AG20443 (cell line): ENCODE measurements around the gene DDX46.
"Not testable (repeated sequence)": the region's sequence is repeated elsewhere in the genome, so short reads cannot be mapped to it uniquely, and the experiment has no call there.

Source experiments
- DNase-seq: peaks from one replicate; pipeline ENCODE4 v3.0.0; 2012; ENCODE audit warnings: low spot score, mixed read lengths

The DDX46 gene

DNA sequence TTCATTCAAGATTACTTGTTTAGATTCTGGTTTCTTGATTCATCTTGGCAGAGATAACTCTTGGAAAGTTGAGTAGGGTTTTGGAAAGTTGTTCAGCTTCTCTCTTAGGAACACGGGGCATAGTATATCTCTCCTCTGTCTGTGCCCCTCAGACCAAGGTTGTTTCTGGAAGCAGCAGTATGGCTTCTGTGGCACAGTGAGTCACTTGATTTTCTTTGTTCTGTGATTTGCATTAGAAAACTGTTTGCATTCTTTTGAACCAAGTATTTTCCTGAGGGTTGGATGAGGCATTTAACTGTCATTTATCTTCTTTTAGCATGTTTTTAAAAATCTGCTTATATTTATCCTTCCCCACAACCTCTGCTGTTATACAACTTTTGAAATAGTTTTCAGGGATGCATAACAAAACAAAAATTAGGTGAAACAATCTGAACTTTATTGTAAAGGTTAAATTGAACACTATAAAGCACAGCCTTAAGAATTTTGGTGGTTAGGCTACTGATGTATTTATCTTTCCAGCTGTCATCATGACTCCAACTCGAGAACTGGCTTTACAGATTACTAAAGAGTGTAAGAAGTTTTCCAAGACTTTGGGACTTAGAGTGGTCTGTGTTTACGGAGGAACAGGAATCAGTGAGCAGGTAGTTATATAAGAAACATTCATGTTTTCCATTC lies 26.5 kb downstream of the DDX46 start:
- peak; percentile 40 for DNase-seq

DNA sequence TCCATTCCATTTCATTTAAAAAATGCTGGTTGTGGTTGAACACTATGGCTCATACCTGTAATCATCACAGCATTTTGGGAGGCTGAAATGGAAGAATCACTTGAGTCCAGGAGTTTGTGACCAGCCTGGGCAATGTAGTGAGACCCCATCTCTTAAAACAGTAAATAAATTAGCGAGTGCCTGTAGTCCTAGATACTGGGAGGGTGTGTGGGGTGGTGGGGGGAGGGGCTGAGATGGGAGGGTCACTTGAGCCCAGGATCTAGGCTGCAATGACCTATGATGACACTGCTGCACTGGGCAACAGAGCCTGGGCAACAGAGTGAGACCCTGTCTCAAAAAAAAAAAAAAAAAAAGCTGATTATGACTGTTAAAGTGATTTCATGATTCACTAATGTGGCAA lies 29.1 kb downstream of the DDX46 start:
- no peak for DNase-seq

DNA sequence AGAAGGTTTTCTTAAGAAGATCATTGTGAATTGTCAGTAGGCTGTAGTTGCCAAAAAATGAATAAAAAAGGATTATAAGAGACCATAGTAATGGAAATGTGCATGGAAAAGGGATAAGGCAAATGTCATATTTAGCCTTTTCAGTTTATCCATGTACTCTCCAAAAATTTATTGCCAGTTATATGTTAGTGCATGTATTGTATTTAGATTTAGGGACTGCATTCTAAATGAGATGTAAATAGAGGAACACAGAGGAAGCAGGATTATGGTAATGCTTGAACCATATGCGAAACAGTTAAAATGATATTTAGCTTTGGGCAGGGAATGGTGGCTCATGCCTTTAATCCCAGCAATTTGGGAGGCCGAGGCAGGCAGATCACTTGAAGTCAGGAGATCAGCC lies 33.0 kb downstream of the DDX46 start:
- no peak for DNase-seq

DNA sequence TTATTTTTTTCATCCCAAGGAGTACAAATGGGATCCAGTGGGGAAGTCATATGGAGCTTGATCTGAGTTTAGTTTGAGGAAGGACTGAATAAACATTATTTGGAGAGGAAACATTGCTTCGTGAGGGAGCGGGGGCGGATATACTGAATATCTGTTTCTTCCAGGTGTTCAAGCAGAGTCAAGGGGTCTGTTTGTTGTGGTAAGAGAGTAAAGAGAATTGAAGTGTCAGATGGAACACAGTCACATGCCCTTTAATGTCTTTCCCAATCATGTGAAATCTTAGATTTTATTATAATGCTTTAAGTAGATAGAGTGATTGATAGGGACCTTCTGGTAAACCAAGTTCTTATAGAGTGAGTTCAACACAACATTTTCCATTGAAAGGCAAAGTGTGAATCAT lies 33.7 kb downstream of the DDX46 start:
- DNase-seq, result no peak

DNA sequence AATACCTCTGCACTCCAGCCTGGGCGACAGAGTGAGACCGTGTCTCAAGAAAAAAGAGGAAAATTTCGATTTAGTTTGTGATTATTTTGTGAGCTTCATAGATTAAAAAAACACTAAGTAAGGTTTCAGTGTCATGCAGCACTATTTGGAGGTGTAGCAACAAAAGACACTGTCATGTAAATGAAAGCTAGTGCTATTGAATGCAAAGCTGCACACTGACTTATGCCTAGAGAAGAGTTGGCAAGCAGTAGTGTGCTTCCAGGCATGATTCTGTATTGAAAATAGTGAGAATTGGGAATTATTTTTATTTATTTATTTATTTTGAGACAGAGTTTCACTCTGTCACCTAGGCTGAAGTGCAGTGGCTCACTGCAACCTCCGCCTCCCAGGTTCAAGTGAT lies 34.5 kb downstream of the DDX46 start:
- DNase-seq, result no peak

DNA sequence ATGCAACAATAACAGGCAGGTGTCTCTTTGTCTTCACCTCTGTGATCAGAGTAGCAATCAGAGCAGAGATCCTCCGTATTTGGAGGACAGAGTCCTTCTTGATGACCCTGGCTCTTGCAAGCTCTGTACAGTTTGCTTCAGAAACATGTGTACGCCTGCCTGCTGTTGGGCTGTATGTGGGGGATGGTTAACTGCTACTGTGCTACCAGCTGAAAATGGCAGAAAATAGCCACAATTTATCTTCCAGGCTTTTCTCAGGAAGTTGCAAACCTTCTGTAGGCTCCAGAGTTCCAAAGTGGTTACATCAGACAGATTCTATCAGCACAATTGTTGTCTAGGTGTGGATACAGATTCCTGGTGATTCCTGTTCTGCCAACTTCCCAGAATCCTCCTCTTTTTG lies 35.5 kb downstream of the DDX46 start:
- no peak for DNase-seq

DNA sequence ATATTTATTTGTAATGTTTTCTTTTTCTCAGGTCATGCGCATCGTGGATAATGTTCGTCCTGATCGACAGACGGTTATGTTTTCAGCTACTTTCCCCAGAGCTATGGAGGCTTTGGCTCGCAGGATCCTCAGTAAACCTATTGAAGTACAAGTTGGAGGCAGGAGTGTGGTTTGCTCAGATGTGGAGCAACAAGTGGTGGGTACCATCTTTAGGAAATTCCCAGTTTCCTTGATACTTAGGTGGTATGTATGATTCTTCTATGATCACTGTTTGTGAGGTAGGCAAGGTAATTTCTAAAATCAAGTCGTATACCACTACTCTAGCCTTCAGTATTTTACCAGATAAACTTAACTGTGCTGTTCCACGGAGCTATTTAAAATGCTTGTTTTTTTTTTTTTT lies 36.2 kb downstream of the DDX46 start:
- DNase-seq, result no peak

DNA sequence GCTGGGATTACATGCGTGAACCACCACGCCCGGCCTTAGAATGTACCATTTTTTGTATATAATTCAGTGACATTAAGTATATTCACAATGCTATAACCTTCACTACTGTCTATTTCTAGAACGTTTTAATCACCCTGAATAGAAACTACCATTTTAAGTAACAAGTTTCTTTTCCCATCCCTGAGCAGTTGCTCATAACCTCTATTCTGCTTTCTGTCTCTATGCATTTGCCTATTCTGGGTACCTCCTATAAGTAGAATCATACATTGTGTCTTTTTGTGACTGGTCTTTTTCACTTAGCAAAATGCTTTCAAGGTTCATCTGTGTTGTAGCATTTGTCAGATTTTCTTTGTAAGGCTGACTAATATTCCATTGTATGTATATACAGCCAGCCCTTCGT lies 39.9 kb downstream of the DDX46 start:
- no peak for DNase-seq

DNA sequence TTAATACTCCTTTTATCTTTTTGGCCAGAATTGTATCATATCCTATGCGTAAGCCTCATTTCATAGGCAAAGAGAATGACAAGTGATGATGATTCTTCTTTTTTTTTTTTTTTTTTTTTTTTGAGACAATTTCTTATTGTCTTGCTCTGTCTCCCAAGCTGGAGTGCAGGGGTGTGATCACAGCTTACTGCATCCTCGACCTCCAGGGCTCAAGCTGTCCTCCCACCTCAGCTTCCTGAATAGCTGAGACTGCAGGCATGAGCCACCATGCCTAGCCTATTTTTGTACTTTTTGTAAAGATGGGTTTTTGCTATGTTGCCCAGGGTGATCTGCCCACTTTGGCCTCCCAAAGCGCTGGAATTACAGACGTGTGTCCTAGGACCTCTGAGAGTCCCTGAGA lies 45.2 kb downstream of the DDX46 start:
- no peak for DNase-seq

DNA sequence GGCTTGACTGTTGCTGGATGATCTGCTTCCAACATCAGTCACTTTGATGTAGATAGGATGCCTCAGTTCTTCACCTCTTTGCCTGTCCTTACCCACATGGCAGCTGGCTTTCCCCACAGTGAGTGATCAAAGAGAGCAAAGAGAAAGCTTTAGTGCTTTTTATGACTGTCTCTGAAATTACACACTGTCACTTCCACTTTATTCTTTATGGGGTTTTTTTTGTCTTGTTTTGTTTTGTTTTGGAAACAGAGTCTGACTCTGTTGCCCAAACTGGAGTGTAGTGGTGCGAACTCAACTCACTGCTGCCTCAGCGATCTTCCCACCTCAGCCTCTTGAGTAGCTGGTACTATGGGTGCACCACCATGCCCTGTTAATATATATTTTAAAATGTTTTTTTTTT lies 54.8 kb downstream of the DDX46 start:
- DNase-seq, result no peak

DNA sequence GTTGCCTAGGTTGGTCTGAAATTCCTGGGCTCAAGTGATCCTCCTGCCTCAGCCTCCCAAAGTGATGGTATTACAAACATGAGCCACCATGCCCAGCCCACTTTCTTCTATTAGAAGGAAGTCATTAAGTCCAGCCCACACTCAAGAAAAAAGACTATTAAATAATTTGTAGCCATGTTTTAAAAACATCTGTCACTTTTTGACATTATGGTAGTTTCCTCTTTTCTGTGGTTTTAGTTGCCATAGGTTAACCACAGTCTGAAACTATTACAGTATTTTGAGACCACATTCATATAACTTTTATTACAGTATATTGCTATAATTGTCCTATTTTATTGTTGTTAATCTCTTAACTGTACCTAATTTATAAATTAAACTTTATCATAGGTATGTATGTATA lies 55.2 kb downstream of the DDX46 start:
- no peak for DNase-seq

DNA sequence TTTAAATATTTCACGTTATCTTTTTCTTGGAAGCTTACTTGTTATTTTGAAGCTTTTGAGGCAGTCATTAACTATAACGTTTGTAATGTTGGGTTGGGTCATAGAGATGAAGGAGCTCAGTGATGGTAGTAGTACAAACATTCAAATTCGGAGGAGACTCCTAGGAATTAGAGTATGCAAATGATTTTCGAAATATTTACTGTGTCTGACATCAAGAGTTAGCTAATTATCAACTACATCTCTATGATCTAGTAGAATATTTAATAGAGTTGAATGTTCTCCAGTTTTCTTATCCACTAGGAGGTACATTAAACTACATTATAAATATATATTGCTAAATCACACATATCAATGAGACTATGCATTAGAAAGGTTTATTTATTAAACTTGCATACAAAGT lies 58.4 kb downstream of the DDX46 start:
- no peak for DNase-seq

DNA sequence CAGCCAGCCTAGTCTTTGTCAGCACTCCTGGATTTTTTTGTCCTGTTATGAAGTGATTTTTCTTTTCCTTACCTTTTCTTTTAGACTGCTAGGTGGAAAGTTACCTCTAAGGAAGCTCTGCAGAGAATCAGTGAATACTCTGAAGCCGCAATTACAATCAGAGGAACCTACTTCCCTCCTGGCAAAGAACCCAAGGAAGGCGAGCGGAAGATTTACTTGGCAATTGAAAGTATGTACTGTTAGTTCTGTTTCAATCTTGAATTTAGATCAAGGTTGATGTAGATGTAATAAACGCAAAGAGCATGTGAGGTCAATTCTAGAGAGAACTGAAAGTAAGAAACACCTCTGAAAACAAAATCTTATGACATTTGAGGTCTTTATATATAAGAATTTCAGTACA lies 60.2 kb downstream of the DDX46 start:
- DNase-seq, result no peak

DNA sequence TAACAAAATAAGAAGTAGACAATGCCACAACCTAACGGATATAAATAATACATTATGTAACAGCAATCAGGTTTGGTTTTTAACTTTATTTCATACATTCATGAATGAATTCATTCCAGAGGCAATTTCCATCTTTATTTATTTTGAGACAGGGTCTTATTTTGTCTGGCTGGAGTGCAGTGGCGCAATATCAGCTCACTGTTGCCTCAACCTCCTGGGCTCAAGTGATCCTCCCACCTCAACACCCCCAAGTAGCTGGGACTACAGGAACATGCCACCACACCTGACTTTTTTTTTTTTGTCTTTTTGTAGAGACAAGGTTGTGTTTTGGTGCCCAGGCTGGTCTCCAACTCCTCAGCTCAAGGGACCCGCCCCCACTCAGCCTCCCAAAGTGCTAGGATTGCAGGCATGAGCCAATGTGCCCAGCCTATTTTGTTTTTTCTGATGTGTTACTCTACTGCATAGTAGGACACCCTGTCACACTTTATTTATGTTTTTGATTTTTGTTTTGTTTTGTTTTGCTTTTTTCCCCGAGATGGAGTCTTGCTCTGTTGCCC lies 60.9 kb downstream of the DDX46 start:
- DNase-seq, result no peak

DNA sequence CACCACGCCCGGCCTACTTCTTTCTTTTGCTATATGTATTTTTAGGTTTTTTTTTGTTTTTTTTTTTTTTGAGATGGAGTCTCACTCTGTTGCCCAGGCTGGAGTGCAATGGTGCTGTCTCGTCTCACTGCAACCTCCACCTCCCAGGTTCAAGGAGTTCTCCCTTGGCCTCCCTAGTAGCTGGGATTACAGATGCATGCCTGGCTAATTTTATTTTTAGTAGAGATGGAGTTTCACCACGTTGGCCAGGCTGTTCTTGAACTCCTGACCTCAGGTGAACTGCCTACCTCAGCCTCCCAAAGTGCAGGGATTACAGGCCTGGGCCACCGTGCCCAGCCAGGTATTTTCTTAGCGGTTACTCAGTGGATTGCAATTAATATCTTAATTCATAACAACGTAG lies 63.3 kb downstream of the DDX46 start:
- DNase-seq, result no peak

DNA sequence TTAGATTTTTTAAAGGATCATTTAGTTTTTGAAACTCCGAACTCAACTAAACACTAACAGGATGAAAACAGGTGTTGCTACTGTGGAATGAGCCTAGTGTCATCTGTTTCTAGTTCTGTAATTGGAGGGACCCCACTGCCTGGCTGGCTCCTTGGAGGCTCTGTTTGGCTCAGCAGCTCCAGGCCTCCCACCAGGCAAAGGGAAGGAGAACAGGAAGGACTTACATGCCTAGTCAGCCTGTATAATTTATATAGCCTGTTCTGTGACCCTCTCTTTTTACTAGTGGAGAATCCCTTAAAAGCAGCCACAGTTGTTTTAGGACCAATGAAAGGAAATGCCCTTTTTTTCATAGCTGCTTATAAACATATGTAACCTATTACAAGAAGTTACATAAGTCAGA lies 66.1 kb downstream of the DDX46 start:
- DNase-seq, result no peak

DNA sequence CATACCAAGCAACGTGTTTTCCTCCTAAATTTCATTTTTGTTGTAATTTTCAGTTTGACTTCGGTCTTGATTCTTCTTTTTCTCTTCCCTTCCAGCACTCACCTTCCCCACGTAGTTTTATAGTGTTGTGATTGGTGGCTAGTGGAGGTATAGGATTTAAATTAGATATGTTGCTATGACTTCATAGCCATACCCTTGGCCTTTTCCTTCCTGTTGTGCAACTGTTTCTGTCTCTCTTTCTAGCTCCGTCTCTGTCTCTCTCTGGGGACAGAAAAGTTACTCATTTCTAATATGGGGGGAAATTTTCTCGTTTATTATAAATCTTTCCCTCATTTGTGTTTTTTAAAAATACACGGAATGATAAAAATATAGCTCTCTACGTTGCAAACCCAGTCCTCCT lies 66.6 kb downstream of the DDX46 start:
- no peak for DNase-seq

DNA sequence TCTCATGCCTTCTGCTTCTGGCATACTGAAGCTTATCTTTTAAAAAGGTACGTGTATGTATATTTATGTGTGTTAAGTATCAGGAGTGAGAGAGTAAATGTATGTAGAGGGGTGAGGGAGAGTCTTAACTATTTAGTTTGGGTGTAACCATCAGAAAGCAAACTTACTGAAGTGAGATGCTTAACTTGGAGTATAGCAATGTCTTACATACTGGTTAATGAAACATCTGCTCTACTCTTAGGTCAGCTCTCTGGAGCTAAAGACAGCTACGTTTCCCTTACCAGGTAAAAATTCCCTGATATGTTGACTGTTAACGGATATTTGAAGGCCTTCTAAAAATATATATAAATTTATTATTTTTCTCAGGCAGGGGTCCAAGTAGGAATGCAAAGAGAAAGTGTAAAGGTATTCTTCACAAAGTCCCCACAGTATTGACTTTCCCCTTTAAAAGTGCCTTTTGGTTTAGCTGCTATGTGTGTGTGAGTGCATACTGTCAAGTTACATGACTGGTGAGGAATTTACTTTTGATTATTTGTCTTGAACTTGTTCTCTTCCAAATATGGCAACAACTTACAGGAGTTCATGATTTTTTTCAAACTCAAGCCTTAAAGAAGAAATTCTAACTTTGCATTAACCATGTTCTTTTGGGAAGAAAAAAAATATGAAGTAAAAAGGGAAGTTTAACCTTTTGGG lies 74.9 kb downstream of the DDX46 start:
- DNase-seq, result no peak

DNA sequence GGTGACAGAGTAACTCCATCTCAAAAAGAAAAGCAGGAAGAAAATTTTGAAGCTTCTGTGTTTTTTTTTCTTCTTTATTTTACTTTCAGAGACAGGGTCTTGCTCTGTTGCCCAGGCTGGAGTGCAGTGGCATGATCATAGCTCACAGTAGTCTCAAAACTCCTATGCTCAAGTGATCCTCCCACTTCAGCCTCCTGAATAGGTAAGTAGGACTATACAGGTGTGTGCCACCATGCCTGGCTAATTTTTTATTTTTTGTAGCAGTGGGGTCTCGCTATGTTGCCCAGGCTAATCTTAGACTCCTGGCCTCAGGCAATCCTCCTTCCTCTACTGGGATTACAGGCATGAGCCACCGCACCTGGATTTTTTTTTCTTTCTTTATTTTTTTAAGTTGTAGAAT lies 77.0 kb downstream of the DDX46 start:
- DNase-seq, result no peak

DNA sequence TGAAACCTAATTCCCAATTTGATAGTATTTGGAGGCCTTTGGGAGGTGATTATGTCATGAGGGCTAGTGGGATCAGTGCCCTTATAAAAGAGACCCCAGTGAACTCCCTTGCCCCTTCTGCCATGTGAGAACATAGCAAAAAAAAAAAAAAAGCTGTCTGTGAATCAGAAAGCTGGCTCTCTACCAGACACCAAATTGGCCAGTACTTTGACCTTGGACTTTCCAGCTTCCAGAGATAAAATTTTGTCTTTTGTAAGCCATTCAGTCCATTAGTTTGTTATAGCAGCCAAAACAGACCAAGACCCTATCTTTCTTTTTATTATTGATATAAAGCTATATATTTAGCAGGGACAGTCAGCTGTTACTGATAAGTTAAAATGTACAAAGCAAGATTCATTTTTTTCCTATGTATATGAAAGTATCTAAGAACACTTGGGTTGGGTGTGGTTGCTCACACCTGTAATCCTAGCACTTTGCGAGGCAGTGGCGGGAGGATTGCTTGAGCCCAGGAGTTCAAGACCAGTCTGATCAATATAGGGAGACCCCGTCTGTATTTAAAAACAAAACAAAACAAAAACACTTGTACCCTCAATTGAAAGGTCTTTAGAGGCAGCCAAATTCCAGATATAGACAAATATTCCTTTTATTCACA lies 79.1 kb downstream of the DDX46 start:
- no peak for DNase-seq

DNA sequence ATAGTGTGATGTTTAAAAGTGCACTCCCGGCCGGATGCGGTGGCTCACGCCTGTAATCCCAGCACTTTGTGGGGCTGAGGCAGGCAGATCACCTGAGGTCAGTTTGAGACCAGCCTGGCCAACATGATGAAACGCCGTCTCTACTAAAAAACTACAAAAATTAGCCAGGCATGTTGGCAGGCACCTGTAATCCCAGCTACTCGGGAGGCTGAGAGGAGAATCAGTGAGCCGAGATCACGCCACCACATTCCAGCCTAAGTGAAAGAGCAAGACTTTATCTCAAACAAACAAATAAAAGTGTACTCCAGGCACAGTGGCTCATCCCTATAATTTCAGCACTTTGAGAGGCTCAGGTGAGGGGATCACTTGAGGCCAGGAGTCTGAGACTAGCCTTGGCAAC lies 79.8 kb downstream of the DDX46 start:
- not testable (repeated sequence) for DNase-seq

DNA sequence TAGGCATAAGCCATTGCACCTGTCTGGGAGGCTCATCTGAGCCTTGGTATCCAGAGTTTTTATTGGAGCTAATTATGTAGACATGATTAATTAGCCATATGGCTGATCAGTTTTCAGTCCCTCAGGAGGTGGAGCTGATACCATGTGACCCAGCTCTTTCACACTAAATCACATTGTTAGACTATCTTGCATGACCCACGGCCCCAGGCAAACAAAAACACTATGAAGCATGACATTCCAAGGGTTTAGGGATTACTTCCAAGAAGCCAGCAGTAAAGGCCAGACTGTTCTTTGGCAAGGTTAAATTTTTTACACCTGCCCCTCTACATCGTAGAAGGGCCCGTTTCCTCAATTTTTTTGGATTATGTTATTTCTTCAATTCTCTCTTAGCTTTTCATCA lies 82.2 kb downstream of the DDX46 start:
- DNase-seq, result no peak

DNA sequence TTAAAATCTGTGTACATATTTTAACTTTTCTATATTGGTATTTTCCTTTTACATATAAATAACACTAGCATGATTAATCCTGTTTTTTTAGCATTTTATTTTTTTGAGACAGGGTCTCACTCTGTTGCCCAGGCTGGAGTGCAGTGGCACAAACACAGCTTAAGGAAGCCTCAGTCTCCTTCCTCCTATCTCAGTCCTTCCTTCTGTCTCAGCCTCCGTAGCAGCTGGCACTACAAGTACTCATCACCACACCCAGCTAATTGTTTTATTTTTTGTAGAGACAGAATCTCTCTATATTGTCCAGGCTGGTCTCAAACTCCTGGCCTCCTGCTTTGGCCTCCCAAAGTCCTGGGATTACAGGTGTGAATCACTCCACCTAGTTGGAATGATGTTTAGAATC lies 85.7 kb downstream of the DDX46 start:
- no peak for DNase-seq
